GM19463 (cell line): ENCODE data around the gene GALNT6.

ENCODE experiments used
- ATAC-seq: cut with Tn5 transposase; IDR thresholded peaks from one replicate; pipeline ENCODE4 v1.9.1; 2021; ENCODE audit warnings: mild to moderate bottlenecking, moderate library complexity; ENCODE audit not compliant: unreplicated experiment

Gene GALNT6

GRCh38 chr12:51405801-51406207, 14.6 kb upstream of the GALNT6 start:
- no peak for ATAC-seq

GRCh38 chr12:51404627-51405026, 13.4 kb upstream of the GALNT6 start:
- ATAC-seq: no peak

GRCh38 chr12:51403681-51404136, 12.5 kb upstream of the GALNT6 start:
- ATAC-seq: no peak

GRCh38 chr12:51403159-51403558, 12.0 kb upstream of the GALNT6 start:
- no peak for ATAC-seq

GRCh38 chr12:51401900-51402299, 10.7 kb upstream of the GALNT6 start:
- no peak for ATAC-seq

GRCh38 chr12:51401486-51401885, 10.3 kb upstream of the GALNT6 start:
- no peak for ATAC-seq

GRCh38 chr12:51401020-51401419, 9.8 kb upstream of the GALNT6 start:
- ATAC-seq: no peak

GRCh38 chr12:51399891-51400290, 8.7 kb upstream of the GALNT6 start:
- ATAC-seq: no peak

GRCh38 chr12:51397670-51398069, 6.5 kb upstream of the GALNT6 start:
- ATAC-seq: no peak

GRCh38 chr12:51395283-51396230, 4.4 kb upstream of the GALNT6 start:
- peak; percentile 41 for ATAC-seq

- ATAC-seq: no peak
Measured at GRCh38 chr12:51393676-51394545, 2.7 kb upstream of the GALNT6 start.

GRCh38 chr12:51392556-51393237, 1.5 kb upstream of the GALNT6 start:
- no peak for ATAC-seq

GRCh38 chr12:51390891-51391282, 319 bp downstream of the GALNT6 start:
- ATAC-seq: peak; percentile 8

- no peak for ATAC-seq
Measured at GRCh38 chr12:51390457-51390856, 749 bp downstream of the GALNT6 start.

- ATAC-seq: no peak
Measured at GRCh38 chr12:51389302-51389999, 1.8 kb downstream of the GALNT6 start.

- no peak for ATAC-seq
Measured at GRCh38 chr12:51388846-51389245, 2.4 kb downstream of the GALNT6 start.

- ATAC-seq: no peak
Measured at GRCh38 chr12:51388069-51388799, 3.0 kb downstream of the GALNT6 start.

GRCh38 chr12:51386351-51386750, 4.9 kb downstream of the GALNT6 start:
- ATAC-seq: no peak

GRCh38 chr12:51383269-51383905, 7.8 kb downstream of the GALNT6 start:
- ATAC-seq: no peak
